ENCODE results near the gene SULF2.
"Not testable (repeated sequence)": the region's sequence is repeated elsewhere in the genome, so short reads cannot be mapped to it uniquely, and the experiment has no call there.

SULF2 gene

DNA sequence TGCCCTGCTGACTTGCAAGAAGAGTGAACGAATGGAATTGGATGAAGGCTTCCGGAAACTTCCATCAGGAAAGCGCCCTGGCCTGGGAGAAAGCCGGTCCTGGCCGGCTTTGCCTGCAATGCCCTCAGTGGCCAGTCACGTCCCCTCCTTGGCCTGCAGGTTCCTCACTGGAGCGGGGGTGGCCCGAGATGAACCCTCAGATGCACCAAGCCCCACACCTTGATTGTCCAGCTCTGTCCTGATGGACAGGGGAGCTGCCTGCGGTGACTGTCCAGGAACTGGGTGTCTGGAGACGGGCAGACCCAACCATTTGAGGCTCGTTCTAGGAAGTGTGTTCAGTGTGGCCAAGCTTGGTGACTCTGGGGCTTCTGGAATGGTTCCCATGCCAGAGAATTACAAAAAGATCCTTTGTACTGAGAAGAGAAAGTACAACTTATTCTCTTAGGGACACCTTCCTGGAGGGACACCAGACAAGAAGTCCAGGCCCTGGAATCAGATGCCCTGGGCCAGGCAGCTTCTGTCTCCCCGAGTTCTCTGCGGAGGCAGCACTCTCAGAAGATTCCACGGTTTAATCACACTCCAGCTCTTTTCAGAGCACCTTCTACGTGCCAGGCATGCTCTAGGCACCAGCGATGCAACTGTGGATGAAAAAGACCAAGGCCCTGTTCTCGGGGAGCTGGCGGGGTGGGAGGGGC is 17.1 kb upstream of the SULF2 start:
- Histone ChIP-seq H3K27me3 (ENCODE audit: control insufficient read depth, insufficient read depth, low read length) (peaks cover 11% of the 10 kb centered on the region), H3K4me1 (ENCODE audit: control insufficient read depth, insufficient read depth, low read length) (no peaks in the 10 kb centered on the region), H3K36me3 (ENCODE audit: control insufficient read depth, insufficient read depth, low read length) (no peaks in the 10 kb centered on the region), H3K9ac (ENCODE audit: low read length) (no peak overlapping the region), H3K9me3 (ENCODE audit: control insufficient read depth, low read length) (no peaks in the 10 kb centered on the region), H3K4me3 (ENCODE audit: low read length) (no peak overlapping the region)

DNA sequence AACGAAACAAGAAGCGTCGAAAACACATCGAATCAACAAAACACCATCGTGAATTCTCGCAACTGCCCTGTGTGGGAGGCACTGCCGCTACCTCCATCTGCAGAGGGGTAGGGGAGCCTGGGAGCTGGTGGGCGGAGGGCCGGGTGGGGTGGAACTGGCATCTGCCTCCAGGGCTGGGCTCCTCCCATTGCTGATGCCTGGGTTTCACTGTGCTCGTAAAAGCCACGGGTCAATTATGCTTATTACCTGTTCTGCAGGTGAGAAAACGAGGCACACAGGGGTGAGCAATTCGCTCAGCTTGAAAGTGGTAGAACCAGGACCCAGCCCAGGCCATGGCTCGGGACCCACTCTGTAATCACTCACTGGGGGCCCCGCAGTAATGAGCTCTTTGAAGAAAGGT is 16.5 kb upstream of the SULF2 start:
- no peaks in the 10 kb centered on the region for H3K9me3 ChIP-seq (ENCODE audit: control insufficient read depth, low read length)
- H3K36me3 ChIP-seq (ENCODE audit: control insufficient read depth, insufficient read depth, low read length): no peaks in the 10 kb centered on the region
- H3K27me3 ChIP-seq (ENCODE audit: control insufficient read depth, insufficient read depth, low read length): peaks cover 5% of the 10 kb centered on the region
- H3K4me3 ChIP-seq (ENCODE audit: low read length): no peak overlapping the region
- no peaks in the 10 kb centered on the region for H3K4me1 ChIP-seq (ENCODE audit: control insufficient read depth, insufficient read depth, low read length)
- H3K9ac ChIP-seq (ENCODE audit: low read length): no peak overlapping the region

DNA sequence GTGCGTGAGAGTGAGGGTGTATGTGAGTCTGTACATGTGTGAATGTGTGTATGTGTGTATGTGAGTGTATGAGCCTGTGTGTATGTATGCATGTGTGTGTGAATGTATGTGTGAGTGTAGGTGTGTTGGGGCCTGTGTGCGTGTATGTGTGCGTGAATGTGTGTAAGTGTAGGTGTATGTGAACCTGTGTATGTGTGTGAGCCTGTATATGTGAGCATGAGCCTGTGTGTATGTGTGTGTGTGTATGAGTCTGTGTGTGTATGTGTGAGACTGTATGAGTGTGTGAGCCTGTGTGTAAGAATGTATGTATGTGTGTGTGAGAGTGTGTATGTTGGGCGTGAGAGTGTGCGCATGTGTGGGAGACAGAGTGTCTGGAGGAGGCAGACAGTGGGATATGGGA is 15.8 kb upstream of the SULF2 start:
- H3K9ac ChIP-seq (ENCODE audit: low read length): no peak overlapping the region
- H3K9me3 ChIP-seq (ENCODE audit: control insufficient read depth, low read length): no peaks in the 10 kb centered on the region
- H3K4me1 ChIP-seq (ENCODE audit: control insufficient read depth, insufficient read depth, low read length): no peaks in the 10 kb centered on the region
- no peak overlapping the region for H3K4me3 ChIP-seq (ENCODE audit: low read length)
- H3K27me3 ChIP-seq (ENCODE audit: control insufficient read depth, insufficient read depth, low read length): peaks cover 5% of the 10 kb centered on the region
- H3K36me3 ChIP-seq (ENCODE audit: control insufficient read depth, insufficient read depth, low read length): no peaks in the 10 kb centered on the region

DNA sequence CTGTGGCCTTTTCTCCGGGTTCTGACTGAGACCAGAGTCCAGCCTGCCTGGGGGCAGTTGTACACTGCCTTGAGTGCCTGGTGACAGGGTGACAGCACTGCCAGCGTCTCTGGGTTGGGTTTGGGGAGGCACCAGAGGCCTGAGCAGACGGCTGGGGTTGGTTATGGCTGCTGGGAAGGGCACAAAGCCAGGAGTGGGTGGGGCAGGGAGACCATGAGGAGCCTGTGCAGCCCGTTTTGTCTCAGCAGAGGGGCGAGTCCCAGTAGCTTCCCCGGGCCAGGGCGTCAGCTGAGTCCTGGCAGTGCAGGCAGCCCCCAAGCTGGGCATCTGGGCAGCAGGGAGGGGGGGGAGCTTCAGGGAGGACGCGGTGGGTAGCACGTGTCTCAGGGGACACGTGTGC is 15.3 kb upstream of the SULF2 start:
- no peak overlapping the region for H3K4me3 ChIP-seq (ENCODE audit: low read length)

GRCh38 chr20:47799116-47799715 is 13.9 kb upstream of the SULF2 start:
- H3K36me3 ChIP-seq (ENCODE audit: control insufficient read depth, insufficient read depth, low read length): no peaks in the 10 kb centered on the region
- no peaks in the 10 kb centered on the region for H3K4me1 ChIP-seq (ENCODE audit: control insufficient read depth, insufficient read depth, low read length)
- no peak overlapping the region for H3K4me3 ChIP-seq (ENCODE audit: low read length)
- peaks cover 5% of the 10 kb centered on the region for H3K27me3 ChIP-seq (ENCODE audit: control insufficient read depth, insufficient read depth, low read length)
- no peak overlapping the region for H3K9ac ChIP-seq (ENCODE audit: low read length)
- no peaks in the 10 kb centered on the region for H3K9me3 ChIP-seq (ENCODE audit: control insufficient read depth, low read length)

More for the DNA sequence above, 15.3 kb upstream of the SULF2 start:
- H3K36me3 ChIP-seq (ENCODE audit: control insufficient read depth, insufficient read depth, low read length): no peaks in the 10 kb centered on the region
- no peaks in the 10 kb centered on the region for H3K4me1 ChIP-seq (ENCODE audit: control insufficient read depth, insufficient read depth, low read length)
- H3K9me3 ChIP-seq (ENCODE audit: control insufficient read depth, low read length): no peaks in the 10 kb centered on the region
- H3K27me3 ChIP-seq (ENCODE audit: control insufficient read depth, insufficient read depth, low read length): peaks cover 5% of the 10 kb centered on the region
- no peak overlapping the region for H3K9ac ChIP-seq (ENCODE audit: low read length)

GRCh38 chr20:47796971-47797370 is 11.7 kb upstream of the SULF2 start:
- Histone ChIP-seq H3K4me3 (ENCODE audit: low read length) (no peak overlapping the region), H3K27me3 (ENCODE audit: control insufficient read depth, insufficient read depth, low read length) (no peaks in the 10 kb centered on the region), H3K9ac (ENCODE audit: low read length) (no peak overlapping the region), H3K9me3 (ENCODE audit: control insufficient read depth, low read length) (no peaks in the 10 kb centered on the region), H3K36me3 (ENCODE audit: control insufficient read depth, insufficient read depth, low read length) (no peaks in the 10 kb centered on the region), H3K4me1 (ENCODE audit: control insufficient read depth, insufficient read depth, low read length) (peaks cover 4% of the 10 kb centered on the region)

GRCh38 chr20:47795214-47795907 is 10.1 kb upstream of the SULF2 start:
- H3K27me3 ChIP-seq (ENCODE audit: control insufficient read depth, insufficient read depth, low read length): no peaks in the 10 kb centered on the region
- no peaks in the 10 kb centered on the region for H3K9me3 ChIP-seq (ENCODE audit: control insufficient read depth, low read length)
- no peak overlapping the region for H3K9ac ChIP-seq (ENCODE audit: low read length)
- H3K4me3 ChIP-seq (ENCODE audit: low read length): no peak overlapping the region
- no peaks in the 10 kb centered on the region for H3K36me3 ChIP-seq (ENCODE audit: control insufficient read depth, insufficient read depth, low read length)
- H3K4me1 ChIP-seq (ENCODE audit: control insufficient read depth, insufficient read depth, low read length): peaks cover 5% of the 10 kb centered on the region

DNA sequence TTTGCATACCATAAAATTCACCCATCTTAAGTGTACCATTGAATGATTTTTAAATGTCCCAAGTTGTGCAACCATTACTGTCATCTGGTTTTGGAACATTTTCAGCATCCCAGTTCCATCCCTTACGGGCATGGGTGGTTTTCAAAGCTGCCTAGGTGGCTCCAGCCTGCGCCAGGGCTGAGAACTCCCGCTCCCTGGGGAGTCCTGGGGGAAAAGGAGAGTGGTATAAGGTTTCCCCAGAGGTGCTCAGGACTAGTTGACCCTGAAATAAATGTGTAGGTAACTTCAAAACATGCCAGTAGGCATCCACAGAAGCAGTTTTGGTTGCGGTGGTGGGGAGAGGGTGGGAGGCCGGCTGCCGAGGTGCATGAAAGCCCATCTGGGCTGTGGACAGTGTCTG is 9.0 kb upstream of the SULF2 start:
- not testable (repeated sequence) for H3K4me1 ChIP-seq (ENCODE audit: control insufficient read depth, insufficient read depth, low read length); H3K27me3 ChIP-seq (ENCODE audit: control insufficient read depth, insufficient read depth, low read length); H3K9ac ChIP-seq (ENCODE audit: low read length); H3K36me3 ChIP-seq (ENCODE audit: control insufficient read depth, insufficient read depth, low read length); H3K4me3 ChIP-seq (ENCODE audit: low read length); H3K9me3 ChIP-seq (ENCODE audit: control insufficient read depth, low read length)

DNA sequence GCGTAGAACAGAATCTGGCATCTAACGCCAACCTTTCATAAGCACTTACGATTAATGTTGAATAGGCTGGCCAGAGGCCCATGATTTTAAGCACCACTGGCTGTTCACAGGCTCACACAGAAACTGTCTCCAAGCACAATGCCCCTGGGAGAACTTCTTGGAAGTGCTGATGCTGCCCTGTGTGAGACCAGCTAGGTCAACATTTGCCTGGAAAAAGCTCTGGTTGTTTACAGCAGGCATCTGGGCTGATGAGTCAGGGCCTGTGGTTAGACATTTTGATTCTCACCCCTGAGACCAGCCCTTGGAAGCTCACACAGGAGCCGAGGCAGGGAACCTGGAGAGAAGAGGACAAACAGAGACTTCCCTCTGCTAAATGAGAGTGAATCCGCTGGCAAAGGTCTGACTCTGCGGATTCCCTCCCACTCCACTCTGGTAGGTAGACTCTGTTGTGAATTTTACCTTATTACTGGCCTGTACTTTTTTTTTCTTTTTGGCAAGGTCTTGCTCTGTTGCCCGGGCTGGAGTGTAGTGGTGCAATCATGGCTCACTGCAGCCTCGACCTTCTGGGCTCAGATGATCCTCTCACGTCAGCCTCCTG is 6.8 kb upstream of the SULF2 start:
- Histone ChIP-seq H3K9ac (ENCODE audit: low read length) (no peak overlapping the region), H3K27me3 (ENCODE audit: control insufficient read depth, insufficient read depth, low read length) (no peaks in the 10 kb centered on the region), H3K4me1 (ENCODE audit: control insufficient read depth, insufficient read depth, low read length) (peaks cover 6% of the 10 kb centered on the region), H3K9me3 (ENCODE audit: control insufficient read depth, low read length) (no peaks in the 10 kb centered on the region), H3K4me3 (ENCODE audit: low read length) (no peak overlapping the region), H3K36me3 (ENCODE audit: control insufficient read depth, insufficient read depth, low read length) (no peaks in the 10 kb centered on the region)

DNA sequence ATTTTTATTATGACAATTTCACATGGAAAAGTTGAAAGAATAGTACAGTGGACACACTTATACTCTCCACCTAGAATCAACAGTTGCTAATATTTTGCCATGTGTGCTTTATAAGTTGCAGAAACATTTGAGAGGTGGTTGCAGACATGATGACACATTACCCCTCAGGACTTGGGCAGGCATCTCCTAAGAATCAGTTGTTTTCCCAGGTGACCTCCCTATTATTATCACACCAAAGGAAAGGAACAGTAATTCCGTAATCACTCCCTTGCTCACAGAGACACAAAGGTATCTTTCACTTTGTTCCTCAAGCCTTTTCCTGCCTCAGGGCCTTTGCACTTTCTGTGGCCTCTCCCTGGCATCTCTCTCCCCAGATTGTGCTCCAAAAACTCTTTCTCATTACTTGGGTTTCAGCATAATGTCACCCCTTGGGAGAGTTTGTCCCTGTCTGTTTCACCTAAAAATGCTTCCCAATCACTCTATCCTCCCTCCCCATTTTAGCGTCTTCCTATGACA is 5.9 kb upstream of the SULF2 start:
- Histone ChIP-seq H3K36me3 (ENCODE audit: control insufficient read depth, insufficient read depth, low read length) (no peaks in the 10 kb centered on the region), H3K4me3 (ENCODE audit: low read length) (no peak overlapping the region), H3K9me3 (ENCODE audit: control insufficient read depth, low read length) (no peaks in the 10 kb centered on the region), H3K4me1 (ENCODE audit: control insufficient read depth, insufficient read depth, low read length) (peaks cover 9% of the 10 kb centered on the region), H3K27me3 (ENCODE audit: control insufficient read depth, insufficient read depth, low read length) (no peaks in the 10 kb centered on the region), H3K9ac (ENCODE audit: low read length) (no peak overlapping the region)

DNA sequence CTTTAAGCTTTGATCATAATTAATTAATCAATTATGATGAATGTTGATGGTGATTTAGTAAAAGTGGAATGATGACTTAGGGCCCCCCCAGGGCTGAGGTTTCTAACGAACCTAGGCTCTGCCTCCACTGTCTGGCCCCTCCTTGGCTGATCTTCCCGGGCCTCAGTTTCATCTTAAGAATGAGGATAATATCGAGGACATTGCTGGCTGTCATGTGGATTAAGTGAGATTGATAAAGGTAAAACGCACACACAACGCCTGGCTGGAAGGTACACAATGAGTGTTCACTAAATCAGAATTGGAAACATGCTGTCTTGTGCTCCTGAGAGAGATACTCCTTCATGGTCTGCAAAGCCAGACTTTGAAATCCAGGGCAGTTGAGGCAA is 5.3 kb upstream of the SULF2 start:
- no peaks in the 10 kb centered on the region for H3K36me3 ChIP-seq (ENCODE audit: control insufficient read depth, insufficient read depth, low read length)
- no peak overlapping the region for H3K4me3 ChIP-seq (ENCODE audit: low read length)
- H3K9me3 ChIP-seq (ENCODE audit: control insufficient read depth, low read length): no peaks in the 10 kb centered on the region
- peaks cover 9% of the 10 kb centered on the region for H3K4me1 ChIP-seq (ENCODE audit: control insufficient read depth, insufficient read depth, low read length)
- H3K27me3 ChIP-seq (ENCODE audit: control insufficient read depth, insufficient read depth, low read length): no peaks in the 10 kb centered on the region
- H3K9ac ChIP-seq (ENCODE audit: low read length): no peak overlapping the region
